ENCODE measurements around the gene HESX1. TPM values are rescaled to one million over a fixed set of nuclear protein-coding genes. Genes with fewer than 3 reads are reported as not detected.

The HESX1 gene
- total and polyA plus RNA-seq, 2 of the 13 experiments (the other 11 are each of a cell fraction or from before 2014, with no cell fraction given) = 0.57 to 0.75 TPM

DNA sequence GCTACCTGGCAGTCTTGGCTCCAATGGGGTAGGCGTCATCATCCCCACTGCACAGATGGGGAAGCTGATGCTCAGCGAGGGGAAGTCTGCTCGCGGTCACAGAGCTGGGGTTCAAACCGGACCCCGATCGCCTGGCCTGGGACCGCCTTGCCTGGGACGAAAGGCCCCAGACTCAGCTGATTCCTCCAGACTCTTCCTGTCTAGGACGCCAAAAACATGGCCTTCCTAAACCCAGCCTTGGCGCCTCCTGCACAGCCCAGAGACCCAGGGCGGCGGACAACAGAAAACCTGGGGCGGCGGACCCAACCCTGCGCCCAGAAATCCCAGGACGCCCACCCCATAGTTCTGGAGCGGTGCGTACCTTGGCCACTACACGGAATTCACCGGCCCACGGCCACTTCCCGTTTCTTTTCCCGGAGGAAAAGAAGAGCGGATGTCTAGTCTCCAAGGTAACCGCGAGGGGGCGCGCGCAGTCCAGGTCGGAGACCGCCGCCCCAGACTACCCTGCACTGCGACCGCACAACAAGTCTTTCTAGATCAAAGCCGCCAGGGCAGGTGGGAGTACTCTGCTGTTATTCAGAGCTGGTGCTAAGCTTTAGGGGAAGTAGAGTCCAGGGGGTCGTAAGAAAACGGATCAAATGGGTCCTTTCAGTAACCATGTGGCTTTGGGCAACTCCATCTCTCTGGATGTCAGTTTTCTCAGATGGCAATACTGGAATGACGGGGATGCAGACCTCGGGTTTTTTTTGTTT lies 29.7 kb downstream of the HESX1 start (continued):
- TF ChIP-seq, protein P1, sequence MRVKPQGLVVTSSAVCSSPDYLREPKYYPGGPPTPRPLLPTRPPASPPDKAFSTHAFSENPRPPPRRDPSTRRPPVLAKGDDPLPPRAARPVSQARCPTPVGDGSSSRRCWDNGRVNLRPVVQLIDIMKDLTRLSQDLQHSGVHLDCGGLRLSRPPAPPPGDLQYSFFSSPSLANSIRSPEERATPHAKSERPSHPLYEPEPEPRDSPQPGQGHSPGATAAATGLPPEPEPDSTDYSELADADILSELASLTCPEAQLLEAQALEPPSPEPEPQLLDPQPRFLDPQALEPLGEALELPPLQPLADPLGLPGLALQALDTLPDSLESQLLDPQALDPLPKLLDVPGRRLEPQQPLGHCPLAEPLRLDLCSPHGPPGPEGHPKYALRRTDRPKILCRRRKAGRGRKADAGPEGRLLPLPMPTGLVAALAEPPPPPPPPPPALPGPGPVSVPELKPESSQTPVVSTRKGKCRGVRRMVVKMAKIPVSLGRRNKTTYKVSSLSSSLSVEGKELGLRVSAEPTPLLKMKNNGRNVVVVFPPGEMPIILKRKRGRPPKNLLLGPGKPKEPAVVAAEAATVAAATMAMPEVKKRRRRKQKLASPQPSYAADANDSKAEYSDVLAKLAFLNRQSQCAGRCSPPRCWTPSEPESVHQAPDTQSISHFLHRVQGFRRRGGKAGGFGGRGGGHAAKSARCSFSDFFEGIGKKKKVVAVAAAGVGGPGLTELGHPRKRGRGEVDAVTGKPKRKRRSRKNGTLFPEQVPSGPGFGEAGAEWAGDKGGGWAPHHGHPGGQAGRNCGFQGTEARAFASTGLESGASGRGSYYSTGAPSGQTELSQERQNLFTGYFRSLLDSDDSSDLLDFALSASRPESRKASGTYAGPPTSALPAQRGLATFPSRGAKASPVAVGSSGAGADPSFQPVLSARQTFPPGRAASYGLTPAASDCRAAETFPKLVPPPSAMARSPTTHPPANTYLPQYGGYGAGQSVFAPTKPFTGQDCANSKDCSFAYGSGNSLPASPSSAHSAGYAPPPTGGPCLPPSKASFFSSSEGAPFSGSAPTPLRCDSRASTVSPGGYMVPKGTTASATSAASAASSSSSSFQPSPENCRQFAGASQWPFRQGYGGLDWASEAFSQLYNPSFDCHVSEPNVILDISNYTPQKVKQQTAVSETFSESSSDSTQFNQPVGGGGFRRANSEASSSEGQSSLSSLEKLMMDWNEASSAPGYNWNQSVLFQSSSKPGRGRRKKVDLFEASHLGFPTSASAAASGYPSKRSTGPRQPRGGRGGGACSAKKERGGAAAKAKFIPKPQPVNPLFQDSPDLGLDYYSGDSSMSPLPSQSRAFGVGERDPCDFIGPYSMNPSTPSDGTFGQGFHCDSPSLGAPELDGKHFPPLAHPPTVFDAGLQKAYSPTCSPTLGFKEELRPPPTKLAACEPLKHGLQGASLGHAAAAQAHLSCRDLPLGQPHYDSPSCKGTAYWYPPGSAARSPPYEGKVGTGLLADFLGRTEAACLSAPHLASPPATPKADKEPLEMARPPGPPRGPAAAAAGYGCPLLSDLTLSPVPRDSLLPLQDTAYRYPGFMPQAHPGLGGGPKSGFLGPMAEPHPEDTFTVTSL (CRISPR knock-in tag; IDR thresholded peaks at IDR 0.05; ENCODE audit: borderline replicate concordance) = no peak
- TF ChIP-seq, protein P2, sequence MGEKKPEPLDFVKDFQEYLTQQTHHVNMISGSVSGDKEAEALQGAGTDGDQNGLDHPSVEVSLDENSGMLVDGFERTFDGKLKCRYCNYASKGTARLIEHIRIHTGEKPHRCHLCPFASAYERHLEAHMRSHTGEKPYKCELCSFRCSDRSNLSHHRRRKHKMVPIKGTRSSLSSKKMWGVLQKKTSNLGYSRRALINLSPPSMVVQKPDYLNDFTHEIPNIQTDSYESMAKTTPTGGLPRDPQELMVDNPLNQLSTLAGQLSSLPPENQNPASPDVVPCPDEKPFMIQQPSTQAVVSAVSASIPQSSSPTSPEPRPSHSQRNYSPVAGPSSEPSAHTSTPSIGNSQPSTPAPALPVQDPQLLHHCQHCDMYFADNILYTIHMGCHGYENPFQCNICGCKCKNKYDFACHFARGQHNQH (CRISPR knock-in tag; IDR thresholded peaks at IDR 0.05) = peak; percentile 21; the same call in 1 of the 2 replicates
- TF ChIP-seq NR3C1 (CRISPR knock-in tag; IDR thresholded peaks at IDR 0.05) = no peak
- no peak; the same call in 1 of the 2 replicates for TF ChIP-seq KMT2A (CRISPR knock-in tag; IDR thresholded peaks at IDR 0.05)
- no peak for TF ChIP-seq NBN (conservative IDR thresholded peaks at IDR 0.05)
- TF ChIP-seq ZSCAN12 (CRISPR knock-in tag; IDR thresholded peaks at IDR 0.05) = no peak
- no peak for TF ChIP-seq SRF (IDR thresholded peaks at IDR 0.05; ENCODE audit: low read depth, low read length)
- TF ChIP-seq RORA (CRISPR knock-in tag; IDR thresholded peaks at IDR 0.05) = 0 out of 2 replicates have a peak, but pooled peaks have one; percentile 42
- TF ChIP-seq PHF21A (CRISPR knock-in tag; IDR thresholded peaks at IDR 0.05) = peak; percentile 70; the same call in 1 of the 2 replicates
- no peak for TF ChIP-seq ZNF564 (CRISPR knock-in tag; IDR thresholded peaks at IDR 0.05)
- no peak for TF ChIP-seq CHD2 (IDR thresholded peaks at IDR 0.05; ENCODE audit: low read depth, low read length)
- TF ChIP-seq, protein P3, sequence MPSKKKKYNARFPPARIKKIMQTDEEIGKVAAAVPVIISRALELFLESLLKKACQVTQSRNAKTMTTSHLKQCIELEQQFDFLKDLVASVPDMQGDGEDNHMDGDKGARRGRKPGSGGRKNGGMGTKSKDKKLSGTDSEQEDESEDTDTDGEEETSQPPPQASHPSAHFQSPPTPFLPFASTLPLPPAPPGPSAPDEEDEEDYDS (CRISPR knock-in tag; IDR thresholded peaks at IDR 0.05) = no peak
- peak; percentile 52; the same call in 1 of the 2 replicates for TF ChIP-seq ERF (CRISPR knock-in tag; IDR thresholded peaks at IDR 0.05)
- TF ChIP-seq NRL (CRISPR knock-in tag; IDR thresholded peaks at IDR 0.05; ENCODE audit: borderline replicate concordance) = no peak; the same call in 1 of the 2 replicates
- no peak for TF ChIP-seq ZNF24 (IDR thresholded peaks at IDR 0.05)
- TF ChIP-seq EZH2 (conservative IDR thresholded peaks at IDR 0.05; ENCODE audit: low read depth, low read length) = no peak
- TF ChIP-seq ZNF792 (CRISPR knock-in tag; IDR thresholded peaks at IDR 0.05) = no peak; the same call in 1 of the 2 replicates
- TF ChIP-seq, protein P4, sequence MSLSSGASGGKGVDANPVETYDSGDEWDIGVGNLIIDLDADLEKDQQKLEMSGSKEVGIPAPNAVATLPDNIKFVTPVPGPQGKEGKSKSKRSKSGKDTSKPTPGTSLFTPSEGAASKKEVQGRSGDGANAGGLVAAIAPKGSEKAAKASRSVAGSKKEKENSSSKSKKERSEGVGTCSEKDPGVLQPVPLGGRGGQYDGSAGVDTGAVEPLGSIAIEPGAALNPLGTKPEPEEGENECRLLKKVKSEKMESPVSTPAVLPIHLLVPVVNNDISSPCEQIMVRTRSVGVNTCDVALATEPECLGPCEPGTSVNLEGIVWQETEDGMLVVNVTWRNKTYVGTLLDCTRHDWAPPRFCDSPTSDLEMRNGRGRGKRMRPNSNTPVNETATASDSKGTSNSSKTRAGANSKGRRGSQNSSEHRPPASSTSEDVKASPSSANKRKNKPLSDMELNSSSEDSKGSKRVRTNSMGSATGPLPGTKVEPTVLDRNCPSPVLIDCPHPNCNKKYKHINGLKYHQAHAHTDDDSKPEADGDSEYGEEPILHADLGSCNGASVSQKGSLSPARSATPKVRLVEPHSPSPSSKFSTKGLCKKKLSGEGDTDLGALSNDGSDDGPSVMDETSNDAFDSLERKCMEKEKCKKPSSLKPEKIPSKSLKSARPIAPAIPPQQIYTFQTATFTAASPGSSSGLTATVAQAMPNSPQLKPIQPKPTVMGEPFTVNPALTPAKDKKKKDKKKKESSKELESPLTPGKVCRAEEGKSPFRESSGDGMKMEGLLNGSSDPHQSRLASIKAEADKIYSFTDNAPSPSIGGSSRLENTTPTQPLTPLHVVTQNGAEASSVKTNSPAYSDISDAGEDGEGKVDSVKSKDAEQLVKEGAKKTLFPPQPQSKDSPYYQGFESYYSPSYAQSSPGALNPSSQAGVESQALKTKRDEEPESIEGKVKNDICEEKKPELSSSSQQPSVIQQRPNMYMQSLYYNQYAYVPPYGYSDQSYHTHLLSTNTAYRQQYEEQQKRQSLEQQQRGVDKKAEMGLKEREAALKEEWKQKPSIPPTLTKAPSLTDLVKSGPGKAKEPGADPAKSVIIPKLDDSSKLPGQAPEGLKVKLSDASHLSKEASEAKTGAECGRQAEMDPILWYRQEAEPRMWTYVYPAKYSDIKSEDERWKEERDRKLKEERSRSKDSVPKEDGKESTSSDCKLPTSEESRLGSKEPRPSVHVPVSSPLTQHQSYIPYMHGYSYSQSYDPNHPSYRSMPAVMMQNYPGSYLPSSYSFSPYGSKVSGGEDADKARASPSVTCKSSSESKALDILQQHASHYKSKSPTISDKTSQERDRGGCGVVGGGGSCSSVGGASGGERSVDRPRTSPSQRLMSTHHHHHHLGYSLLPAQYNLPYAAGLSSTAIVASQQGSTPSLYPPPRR (CRISPR knock-in tag; IDR thresholded peaks at IDR 0.05; ENCODE audit: borderline replicate concordance) = no peak
- no peak for TF ChIP-seq EEA1 (CRISPR knock-in tag; IDR thresholded peaks at IDR 0.05; ENCODE audit: borderline replicate concordance)
